CD4-positive, alpha-beta T cell treated with Interleukin-15 for 1 hour (primary cell): ENCODE measurements around the gene FKBP15.
"Not testable (repeated sequence)": the region's sequence is repeated elsewhere in the genome, so short reads cannot be mapped to it uniquely, and the experiment has no call there.

ENCODE experiments used
- DNase-seq: peaks from one replicate; pipeline ENCODE4 v3.0.0-alpha.2; 2020

Gene FKBP15

DNA sequence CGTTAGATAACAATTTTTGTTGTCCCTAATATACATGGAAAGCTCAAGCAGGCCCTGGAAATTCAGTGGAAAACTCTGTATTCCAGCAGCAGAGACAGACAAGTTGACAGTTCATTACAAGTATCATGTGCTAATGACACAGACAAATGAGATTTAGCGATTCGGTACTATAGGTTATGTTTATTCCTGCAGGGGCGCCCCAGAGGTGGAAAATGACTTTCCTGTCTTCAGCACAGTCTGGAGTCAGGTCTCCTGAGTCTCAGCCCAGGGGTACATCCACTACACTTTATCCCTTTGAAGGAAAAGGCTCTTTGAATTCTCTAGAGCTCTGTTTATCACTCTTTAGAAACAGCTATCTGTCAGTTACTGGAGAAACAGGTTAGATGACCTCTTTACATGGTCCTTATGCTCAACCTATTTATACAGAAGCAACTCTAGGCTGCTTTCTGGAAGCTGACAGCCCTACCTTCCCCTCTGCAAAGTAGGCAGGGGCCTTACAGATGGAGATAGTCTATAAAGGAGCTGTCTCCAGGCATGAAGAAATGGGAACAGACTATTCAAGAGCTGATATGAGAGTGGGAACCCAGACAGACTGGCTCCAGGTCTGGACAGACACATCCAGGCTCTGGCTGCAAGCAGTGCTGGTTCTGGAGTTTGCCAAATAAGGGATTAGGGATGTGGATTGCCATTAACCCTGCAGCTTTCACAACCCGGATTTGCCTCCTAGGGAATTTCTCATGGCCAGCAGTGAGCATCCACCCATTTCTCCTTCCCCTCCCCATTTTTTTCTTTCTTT, 77.4 kb downstream of the FKBP15 start:
- no peak for DNase-seq

DNA sequence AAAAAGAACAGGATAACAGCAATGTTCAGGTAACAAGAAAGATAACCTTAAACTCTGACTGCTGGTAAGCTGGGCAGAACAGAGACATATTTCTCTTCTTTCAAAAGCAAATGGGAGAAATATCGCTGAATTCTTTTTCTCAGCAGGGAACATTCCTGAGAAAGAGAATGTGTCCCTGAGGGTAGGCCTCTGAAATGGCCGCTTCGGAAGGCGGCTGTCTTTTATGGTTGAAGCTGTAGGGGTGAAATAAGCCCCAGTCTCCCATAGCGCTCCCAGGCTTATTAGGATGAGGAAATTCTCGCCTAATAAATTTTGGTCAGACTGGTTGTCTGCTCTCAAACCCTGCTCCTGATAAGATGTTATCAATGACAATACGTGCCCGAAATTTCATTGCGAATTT, 80.2 kb downstream of the FKBP15 start:
- DNase-seq = not testable (repeated sequence)

DNA sequence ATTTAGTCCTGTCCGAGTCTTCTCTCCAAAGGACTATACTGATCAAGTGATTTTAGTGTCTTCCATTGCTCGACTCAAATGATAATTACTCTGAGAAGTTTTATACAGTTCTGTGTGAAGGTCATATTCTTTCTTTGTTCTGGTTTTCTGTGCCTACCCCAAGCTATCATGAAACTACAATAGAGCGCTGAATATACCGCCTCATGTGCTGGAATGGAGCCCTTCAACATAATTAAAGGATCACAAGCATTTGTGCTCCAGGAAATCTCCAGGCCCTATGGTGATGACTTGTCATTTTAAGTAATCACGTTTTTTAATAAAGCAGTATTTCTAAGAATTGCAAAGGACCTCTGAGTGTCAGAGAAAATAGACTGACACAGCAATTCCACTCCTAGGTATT, 81.1 kb downstream of the FKBP15 start:
- DNase-seq = no peak

DNA sequence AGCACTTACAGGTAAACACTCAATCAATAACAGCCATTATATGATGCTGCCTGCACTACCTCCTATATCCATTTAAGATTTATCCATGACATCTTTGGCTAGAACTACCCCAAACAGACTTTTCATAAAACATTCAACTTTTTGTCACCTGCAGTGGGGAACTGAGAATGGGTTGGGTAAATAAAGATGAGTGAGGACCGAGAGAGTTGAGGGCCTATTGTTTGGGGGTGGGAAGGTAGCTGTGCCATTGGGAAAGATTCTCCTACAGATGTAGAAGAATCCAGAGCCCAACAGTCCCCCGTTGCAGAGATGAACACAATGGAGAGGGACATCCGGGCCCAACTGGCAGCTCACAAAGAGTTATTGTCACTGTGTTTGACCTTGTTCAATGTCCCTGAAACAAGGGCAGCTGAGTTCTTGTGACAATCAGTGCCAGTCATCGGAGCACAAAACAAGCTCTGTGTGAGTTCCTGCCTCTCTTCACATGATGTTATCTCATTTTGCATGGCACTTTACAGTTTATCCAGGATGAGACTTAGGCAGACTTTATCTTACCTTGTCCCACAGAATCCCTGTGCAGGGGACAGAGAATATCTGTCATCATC, 81.8 kb downstream of the FKBP15 start:
- no peak for DNase-seq

DNA sequence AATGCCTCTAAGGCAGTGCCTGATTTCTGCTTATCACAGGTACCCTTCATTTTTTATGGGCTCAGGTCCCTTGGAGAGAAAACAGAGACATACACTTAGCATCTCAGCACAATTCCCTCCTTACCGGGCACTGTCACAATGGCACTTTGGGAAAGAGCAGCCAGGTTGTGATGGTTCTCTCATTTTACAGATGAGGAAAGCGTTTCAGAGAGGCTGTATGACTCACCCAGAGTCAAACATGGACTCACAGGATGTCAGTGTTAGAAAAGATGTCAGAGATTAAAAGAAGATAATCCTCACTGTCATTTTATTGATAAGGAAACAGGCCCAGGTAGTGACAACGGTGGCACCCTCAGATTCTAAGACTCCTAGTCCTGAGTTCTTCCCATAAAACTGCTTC, 82.3 kb downstream of the FKBP15 start:
- no peak for DNase-seq

DNA sequence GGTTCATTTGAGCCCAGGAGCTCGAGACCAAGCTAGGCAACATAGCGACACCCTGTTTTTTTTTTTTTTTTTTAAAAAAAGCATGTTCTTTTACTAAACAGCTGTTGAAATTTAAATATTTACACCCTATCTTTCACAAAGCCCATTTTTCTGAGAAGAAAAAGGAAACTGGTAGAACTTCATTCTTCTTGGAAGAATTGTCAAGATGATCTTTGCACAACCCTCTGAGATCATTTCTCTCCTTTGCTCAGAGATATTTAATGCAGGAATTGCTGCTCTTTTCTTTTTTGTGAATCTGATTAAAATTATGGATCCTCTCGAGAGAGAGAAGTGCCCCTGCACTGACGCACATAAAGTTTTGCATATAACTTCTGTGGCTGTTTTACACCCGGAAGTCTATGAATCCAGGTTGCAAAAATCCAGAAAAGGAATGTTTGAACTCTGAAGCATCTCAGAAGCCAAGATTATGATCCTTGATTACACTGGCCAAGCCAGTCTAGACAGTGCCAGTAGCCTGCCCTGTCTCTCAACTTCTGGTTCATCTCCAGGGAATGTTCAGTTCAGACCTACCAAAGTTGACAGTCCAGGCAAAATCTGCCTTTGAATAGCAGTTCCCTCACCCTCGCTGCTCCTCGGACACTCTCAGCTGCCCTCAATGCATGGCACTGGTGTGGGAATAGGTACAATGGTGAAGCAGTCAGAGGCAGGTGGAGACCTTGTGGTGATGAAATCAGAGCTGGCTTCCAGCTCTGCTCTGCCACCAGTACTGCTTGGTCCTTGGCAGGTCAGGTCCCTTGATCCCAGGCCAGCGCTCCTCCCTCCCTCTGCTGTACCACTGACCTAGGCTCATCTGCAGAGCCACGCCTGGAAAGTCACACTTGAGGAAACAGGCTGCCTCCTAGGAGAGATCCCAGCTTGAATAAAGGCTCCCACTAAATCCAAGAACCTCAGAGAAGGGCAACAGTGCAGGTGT, 83.6 kb downstream of the FKBP15 start:
- no peak for DNase-seq

DNA sequence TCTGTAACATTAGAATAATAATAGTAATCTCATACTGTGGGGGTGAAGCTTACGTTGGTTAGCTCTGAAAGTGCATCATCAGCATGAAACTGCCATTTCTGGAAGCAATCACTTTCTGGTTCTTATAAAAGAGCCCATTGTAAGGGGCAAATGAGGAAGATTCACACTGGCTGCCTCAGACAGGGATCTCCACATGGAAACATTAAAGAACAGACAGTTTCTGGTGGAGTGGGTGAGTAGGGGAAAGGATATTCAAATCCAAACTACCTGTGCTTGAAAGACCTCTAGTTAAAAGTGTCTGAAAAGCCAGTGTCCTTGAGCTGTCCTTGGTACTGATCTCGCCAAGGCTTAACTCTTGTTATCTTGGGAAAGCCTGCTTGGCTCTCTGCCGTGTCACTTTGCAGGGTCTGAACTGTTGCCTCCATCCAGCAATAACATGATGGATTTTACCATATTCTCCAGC, 89.4 kb downstream of the FKBP15 start:
- DNase-seq = no peak

DNA sequence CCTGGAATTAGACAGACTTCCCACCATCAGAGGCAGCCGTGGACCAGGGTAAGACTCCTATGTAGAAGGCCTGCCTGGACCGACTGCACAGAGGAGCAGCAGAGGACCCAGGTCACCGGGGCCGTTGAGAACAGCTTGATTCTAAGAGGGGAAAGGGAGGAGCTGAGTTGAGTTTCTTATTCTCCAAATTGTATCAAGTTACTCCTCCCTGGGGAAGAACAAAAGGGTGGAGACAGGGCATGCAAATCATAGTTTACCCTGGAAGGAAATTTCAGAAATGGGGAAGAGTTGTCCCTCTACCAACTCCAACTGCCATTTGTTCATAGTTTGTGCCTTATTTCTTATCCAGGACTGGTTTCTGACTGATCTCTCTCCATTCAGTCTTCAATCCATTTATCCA, 91.2 kb downstream of the FKBP15 start:
- DNase-seq = no peak

DNA sequence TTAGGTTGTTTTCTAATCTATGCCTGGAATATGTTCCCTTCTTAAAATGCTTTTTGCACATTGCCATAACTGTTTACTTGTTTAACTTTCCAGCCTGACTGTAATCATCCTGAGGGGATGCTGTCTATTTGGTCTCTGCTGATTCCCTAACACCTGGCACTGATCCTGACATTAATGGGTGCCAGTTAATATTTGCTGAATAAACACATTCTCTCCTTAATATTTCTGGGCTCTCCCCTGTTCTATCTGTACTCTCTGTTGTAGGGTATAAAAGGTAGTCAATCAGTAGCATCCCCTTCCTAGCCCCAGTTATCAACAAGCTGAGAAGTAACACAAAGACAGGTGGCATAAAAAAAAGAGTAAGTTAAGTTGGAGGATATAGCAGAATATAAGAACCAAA, 91.6 kb downstream of the FKBP15 start:
- no peak for DNase-seq

DNA sequence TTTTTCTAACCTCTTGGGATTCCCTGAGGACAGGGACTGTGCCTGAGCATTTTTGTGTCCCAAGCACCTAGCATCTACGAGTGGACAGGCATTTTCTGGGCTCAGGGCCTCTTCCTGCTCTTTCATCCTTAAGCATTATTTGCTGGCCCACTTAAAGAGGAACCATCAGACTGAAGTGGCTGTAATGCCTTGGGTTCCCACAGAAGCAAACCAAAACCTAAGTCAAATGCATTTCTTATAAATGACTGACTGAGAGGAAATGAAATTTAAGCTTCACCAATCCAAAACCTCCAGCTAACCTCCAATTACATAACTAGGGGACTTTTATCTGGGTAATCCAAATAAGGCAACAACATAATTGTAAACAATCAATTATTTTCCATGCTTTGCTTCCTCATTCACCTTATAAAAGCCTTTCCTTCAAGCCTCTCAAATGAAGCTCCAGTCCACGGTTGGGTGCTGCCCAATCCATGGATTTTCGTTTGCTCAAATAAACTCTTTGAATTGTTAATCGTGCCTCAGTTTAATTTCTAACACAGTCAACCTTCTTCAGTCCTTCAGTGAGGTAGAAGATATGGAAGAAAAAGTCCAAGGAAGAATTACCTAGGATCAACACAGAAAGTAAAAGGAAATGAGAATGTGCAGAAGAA, 95.6 kb downstream of the FKBP15 start:
- no peak for DNase-seq

DNA sequence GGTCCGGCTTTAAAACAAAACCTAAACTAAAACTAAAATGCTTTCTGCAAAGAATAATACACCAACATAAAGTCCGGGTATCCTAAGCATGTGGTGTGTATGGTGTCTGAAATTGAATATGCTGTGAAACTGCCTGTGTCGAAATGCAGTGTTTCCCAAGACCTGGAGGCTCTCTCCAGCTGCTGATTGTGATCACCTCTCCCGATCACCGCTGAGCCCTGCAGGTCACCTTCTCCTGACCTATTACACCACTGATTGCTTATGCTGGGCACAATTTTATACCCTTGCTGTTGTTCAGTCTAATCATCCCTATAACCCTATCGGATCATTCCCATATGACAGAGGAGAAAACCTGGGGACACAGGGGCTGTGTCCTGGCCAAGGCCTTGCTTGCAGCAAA, 102.2 kb downstream of the FKBP15 start:
- not testable (repeated sequence) for DNase-seq
